Islet precursor cell (in vitro differentiated cells): Measurements from ENCODE around the gene STRADA.

Source experiments
- DNase-seq: peaks from one replicate; pipeline ENCODE4 v3.0.0-alpha.2; 2018

Gene STRADA

GRCh38 chr17:63700528-63701455 lies 40.8 kb downstream of the STRADA start:
- peak; percentile 85 for DNase-seq

GRCh38 chr17:63699638-63700527 lies 41.7 kb downstream of the STRADA start, which contains the start of gene LIMD2:
Gene LIMD2 (minus strand): TSS chr17:63700125. CDS start chr17:63699298, 827 bp downstream.
- DNase-seq: peak; percentile 85

- peak; percentile 80 for DNase-seq
Measured at GRCh38 chr17:63698886-63699637, 42.5 kb downstream of the STRADA start.

DNA sequence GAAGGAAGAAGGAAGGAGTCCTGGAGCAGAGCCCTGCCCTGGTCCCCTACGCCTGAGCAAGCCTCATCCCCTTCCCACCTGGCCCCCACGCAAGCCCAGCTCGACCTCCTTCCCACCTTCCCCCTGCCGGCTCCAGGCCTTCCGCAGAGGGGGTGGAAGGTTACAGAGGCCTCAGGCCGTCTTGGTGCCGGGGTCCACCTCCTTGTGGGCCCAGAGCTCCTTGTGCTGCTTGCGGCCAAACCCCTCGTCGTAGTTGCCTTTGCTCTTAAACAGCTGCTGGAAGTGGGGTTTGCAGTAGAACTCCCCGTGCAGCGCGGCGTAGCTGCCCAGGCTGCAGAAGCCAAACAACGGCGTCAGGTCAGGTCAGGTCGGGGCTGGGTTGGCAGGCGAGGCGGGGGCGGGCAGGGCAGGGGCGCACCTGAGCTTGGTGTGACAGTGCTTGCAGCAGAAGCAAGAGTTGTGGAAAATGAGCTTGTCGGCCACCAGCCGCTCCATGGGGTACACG lies 43.2 kb downstream of the STRADA start:
- no peak for DNase-seq

- peak; percentile 79 for DNase-seq
Measured at GRCh38 chr17:63697341-63698286, 44.0 kb downstream of the STRADA start.

GRCh38 chr17:63696381-63696961 lies 45.1 kb downstream of the STRADA start:
- DNase-seq: peak; percentile 86

- DNase-seq: no peak
Measured at GRCh38 chr17:63695889-63696288, 45.7 kb downstream of the STRADA start.

DNA sequence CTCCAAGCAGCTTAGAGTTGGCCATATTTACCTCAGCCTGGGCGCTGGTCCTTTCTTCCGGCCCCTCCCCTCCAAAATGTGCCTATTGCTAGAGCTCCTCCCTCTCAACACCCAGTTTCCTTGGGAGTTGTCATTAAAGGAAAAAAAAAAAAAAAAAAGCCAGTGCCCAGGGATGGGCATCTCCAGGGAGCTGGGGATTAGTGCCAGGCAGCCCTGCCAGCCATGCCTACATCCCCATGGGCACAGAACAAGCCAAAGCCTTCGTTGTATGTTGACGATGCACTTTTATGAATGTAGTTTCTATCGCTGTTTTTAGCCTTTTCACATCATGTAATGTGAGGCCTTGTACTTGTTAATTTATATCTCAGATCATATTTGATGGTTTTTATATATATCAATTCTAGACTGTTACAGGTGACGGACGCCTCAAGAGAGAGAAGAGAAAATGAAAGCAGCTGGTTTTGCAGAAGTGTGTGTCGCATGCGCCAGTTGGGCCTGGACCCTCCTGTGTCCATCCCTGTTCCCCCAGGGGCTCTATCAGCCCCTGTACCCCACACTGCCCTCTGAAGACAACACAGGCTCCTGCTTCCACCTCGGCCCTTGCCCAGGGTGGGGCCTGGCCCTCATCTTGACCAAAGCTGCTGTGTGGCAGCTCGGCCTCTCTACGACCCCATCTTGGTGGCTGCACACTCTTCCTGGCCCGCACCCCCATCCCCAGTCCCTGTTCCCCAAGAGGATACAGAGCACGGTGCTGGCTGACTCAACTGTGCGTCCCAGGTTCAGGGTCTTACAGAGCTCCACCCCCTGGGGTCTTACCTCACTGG lies 46.4 kb downstream of the STRADA start:
- DNase-seq: no peak

DNA sequence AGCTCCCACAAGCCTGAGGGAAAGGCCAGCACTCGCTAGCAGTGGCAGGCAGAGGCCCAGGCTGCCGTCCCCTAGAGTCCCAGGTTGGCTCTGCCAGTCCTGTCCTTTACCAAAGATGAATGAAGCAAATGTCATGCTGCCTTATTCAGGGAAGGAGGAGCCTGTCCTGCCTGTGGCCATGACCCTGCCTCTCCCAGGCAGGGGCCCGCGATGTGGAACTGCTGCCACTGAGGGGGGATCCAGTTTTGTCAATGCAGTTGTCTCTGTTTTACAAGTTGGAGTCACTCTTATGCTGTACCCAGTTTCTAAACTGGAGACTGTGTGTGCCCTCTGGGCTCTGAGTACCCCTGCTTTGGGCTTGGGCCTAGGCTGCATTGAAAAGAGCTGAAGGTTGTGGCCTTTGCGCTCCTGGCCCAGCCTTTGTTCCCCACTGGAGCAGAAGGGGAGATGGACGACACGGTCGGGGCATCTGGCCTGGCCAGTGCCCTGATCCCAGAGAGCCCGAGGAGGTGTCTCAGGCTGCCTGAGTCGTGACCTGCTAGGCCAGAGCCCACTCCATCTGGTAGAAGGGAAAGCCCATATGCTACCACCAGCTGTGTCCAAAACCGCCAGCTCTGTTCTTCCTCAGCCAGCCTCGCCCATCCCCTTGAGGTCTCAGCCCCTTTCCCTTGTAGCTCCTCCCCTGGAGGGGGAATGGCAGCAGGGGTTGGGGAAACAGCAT lies 47.2 kb downstream of the STRADA start:
- no peak for DNase-seq

- DNase-seq: no peak
Measured at GRCh38 chr17:63693411-63694113, 48.0 kb downstream of the STRADA start.

DNA sequence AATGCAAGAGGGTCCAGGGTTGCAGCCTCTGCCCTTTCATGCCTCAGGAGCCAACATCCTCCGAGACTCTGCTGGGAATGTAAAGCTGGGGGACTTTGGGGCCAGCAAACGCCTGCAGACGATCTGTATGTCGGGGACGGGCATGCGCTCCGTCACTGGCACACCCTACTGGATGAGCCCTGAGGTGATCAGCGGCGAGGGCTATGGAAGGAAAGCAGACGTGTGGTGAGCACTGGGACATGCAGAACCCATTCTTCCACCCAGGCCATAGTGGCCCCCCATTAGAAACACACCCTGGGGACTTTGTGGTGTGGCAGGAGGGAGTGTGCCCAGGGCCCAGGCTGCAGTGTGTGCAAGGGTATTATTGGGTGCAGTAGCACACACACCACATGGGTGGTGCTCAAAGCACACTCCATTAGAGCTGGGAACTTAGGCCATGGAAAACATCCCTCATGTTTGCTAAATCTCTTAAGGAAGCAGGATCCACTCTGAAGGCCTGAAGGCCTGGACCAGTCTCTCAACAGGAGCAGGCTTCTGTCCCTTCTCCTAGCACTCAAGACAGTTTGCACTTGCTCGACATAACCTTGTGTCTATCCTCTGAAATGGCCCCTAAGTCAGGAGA lies 49.3 kb downstream of the STRADA start:
- DNase-seq: no peak

GRCh38 chr17:63689479-63689878 lies 52.1 kb downstream of the STRADA start:
- no peak for DNase-seq

- no peak for DNase-seq
Measured at GRCh38 chr17:63688396-63689020, 53.1 kb downstream of the STRADA start.

DNA sequence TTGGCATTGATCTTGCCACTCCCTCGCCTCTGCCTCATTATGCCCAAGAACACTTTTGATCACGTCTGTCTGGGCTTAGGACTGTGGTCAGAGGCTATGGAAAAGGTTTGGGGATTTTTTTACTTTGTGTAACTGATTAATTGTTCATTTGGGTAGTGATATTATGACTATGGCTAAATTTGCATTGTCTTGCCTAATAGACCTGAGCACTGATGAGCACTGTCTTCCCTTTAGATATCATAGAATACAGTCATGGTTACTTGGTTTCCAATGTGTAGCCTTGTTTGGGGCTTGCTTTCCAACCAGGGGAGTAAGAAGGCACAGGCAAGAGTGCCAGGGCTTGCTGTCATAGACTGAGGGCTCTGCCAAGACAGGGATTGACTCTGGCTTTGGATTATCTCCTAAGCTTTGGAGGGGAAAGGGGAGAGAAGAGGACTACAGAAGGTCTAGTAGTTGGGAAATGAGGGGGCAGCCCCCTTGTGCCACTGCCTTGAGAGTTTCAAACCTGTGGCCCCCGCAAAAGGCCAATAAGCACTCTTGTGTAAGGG lies 55.4 kb downstream of the STRADA start:
- DNase-seq: no peak

- no peak for DNase-seq
Measured at GRCh38 chr17:63685578-63685977, 56.0 kb downstream of the STRADA start.

DNA sequence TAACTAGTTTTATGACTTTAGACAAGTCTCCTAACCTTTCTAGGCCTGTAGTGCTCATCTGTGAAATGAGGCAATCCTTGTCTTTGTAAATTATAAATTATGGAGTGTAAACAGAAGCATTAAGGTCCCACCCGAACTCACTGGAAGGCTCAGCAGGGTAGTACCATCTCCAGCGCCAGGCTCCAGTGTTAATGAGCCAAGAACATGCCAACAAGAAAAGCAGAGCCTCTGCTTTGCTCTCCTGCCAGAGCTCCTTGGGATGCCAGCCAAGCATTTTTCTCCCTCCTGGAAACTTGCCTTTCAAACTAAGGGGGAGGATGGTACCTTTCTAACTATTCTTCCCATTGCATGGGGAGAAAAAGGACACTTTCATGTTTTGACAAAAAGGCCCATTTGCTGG lies 56.6 kb downstream of the STRADA start:
- DNase-seq: no peak

GRCh38 chr17:63682981-63683380 lies 58.6 kb downstream of the STRADA start:
- no peak for DNase-seq
